SK-N-SH treated with all-trans-retinoic acid at 6 μM for 48 hours (cell line): ENCODE results near the gene OSBPL3.

Experiments
- ATAC-seq: fragments of 200-7000 bp; cut with Tn5 transposase; 3 replicates; pipeline ENCODE4 v1.9.1; 2020; ENCODE audit warnings: mild to moderate bottlenecking, moderate library complexity
- ARNTL ChIP-seq: fragments of 450-650 bp; formaldehyde crosslinking; IDR thresholded peaks from 2 replicates; pipeline ENCODE4 v1.5.0; 2020; ENCODE audit warnings: low read depth, mild to moderate bottlenecking, moderate library complexity, borderline replicate concordance
- BACH2 ChIP-seq: fragments of 250-450 bp; sonication (Bioruptor Pico); IDR thresholded peaks from 2 replicates; pipeline ENCODE4 v1.9.0; 2021; ENCODE audit warnings: mild to moderate bottlenecking, borderline replicate concordance
- CSDC2 ChIP-seq: fragments of 250-450 bp; sonication (Bioruptor Pico); IDR thresholded peaks from 2 replicates; pipeline ENCODE4 v1.5.0; 2020; ENCODE audit warnings: mild to moderate bottlenecking, moderate library complexity
- ESRRG ChIP-seq: fragments of 250-450 bp; sonication (Bioruptor Pico); IDR thresholded peaks from 2 replicates; pipeline ENCODE4 v1.6.1; 2021; ENCODE audit warnings: mild to moderate bottlenecking
- GLIS3 ChIP-seq: fragments of 250-450 bp; sonication (Bioruptor Pico); IDR thresholded peaks from 2 replicates; pipeline ENCODE4 v1.5.0; 2020; ENCODE audit warnings: mild to moderate bottlenecking, moderate library complexity
- ISL1 ChIP-seq: fragments of 250-450 bp; sonication (Bioruptor Pico); IDR thresholded peaks from 2 replicates; pipeline ENCODE4 v2.1.2; 2022; ENCODE audit warnings: mild to moderate bottlenecking, moderate library complexity
- OSR1 ChIP-seq: fragments of 250-450 bp; sonication (Bioruptor Pico); IDR thresholded peaks from 2 replicates; pipeline ENCODE4 v1.8.0; 2022; ENCODE audit warnings: moderate library complexity, mild to moderate bottlenecking, inconsistent platforms
- PPARA ChIP-seq: fragments of 250-450 bp; sonication (Bioruptor Pico); IDR thresholded peaks from 2 replicates; pipeline ENCODE4 v1.5.0; 2020; ENCODE audit warnings: mild to moderate bottlenecking, borderline replicate concordance
- RARB ChIP-seq: fragments of 250-450 bp; sonication (Bioruptor Pico); IDR thresholded peaks from 2 replicates; pipeline ENCODE4 v1.8.0; 2021; ENCODE audit warnings: mild to moderate bottlenecking, moderate library complexity
- SNAI2 ChIP-seq: fragments of 250-450 bp; sonication (Bioruptor Pico); IDR thresholded peaks from 2 replicates; pipeline ENCODE4 v1.5.0; 2020; ENCODE audit warnings: mild to moderate bottlenecking, moderate library complexity
- TCF4 ChIP-seq: fragments of 250-450 bp; sonication (Bioruptor Pico); IDR thresholded peaks from 2 replicates; pipeline ENCODE4 v1.8.0; 2021; ENCODE audit warnings: mild to moderate bottlenecking, moderate library complexity, borderline replicate concordance
- TOX ChIP-seq: fragments of 250-450 bp; sonication (Bioruptor Pico); IDR thresholded peaks from 2 replicates; pipeline ENCODE4 v1.8.0; 2021; ENCODE audit warnings: mild to moderate bottlenecking, moderate library complexity, borderline replicate concordance
- ZC3H10 ChIP-seq: fragments of 250-450 bp; sonication (Bioruptor Pico); IDR thresholded peaks from 2 replicates; pipeline ENCODE4 v1.5.1; 2021; ENCODE audit warnings: mild to moderate bottlenecking, moderate library complexity
- ZFP3 ChIP-seq: fragments of 250-450 bp; sonication (Bioruptor Pico); IDR thresholded peaks from 2 replicates; pipeline ENCODE4 v1.5.0; 2020; ENCODE audit warnings: mild to moderate bottlenecking, moderate library complexity
- ZFP30 ChIP-seq: fragments of 450-650 bp; formaldehyde crosslinking; IDR thresholded peaks from 2 replicates; pipeline ENCODE4 v1.5.0; 2022; ENCODE audit warnings: mild to moderate bottlenecking, moderate library complexity
- ZNF565 ChIP-seq: fragments of 450-650 bp; formaldehyde crosslinking; conservative IDR thresholded peaks from 2 replicates; pipeline ENCODE4 v1.5.0; 2020; ENCODE audit warnings: low read depth, mild to moderate bottlenecking, moderate library complexity
- ZNF70 ChIP-seq: fragments of 450-650 bp; formaldehyde crosslinking; IDR thresholded peaks from 2 replicates; pipeline ENCODE4 v1.5.0; 2020; ENCODE audit warnings: mild to moderate bottlenecking, moderate library complexity
- ZNF8 ChIP-seq: fragments of 450-650 bp; formaldehyde crosslinking; IDR thresholded peaks from 2 replicates; pipeline ENCODE4 v1.5.0; 2020; ENCODE audit warnings: mild to moderate bottlenecking, moderate library complexity
- TF ChIP-seq, protein P1 (sequence below): fragments of 250-450 bp; sonication (Bioruptor Pico); IDR thresholded peaks from 2 replicates; pipeline ENCODE4 v1.8.0; 2020; ENCODE audit warnings: mild to moderate bottlenecking, moderate library complexity, borderline replicate concordance
- TF ChIP-seq, protein P2 (sequence below): fragments of 250-450 bp; sonication (Bioruptor Pico); IDR thresholded peaks from 2 replicates; pipeline ENCODE4 v1.5.1; 2020; ENCODE audit warnings: low read depth, mild to moderate bottlenecking, moderate library complexity
- TF ChIP-seq, protein P3 (sequence below): fragments of 250-450 bp; sonication (Bioruptor Pico); IDR thresholded peaks from 2 replicates; pipeline ENCODE4 v1.5.0; 2020; ENCODE audit warnings: mild to moderate bottlenecking, moderate library complexity
- TF ChIP-seq, protein P4 (sequence below): fragments of 250-450 bp; sonication (Bioruptor Pico); IDR thresholded peaks from 2 replicates; pipeline ENCODE4 v1.5.1; 2021; ENCODE audit warnings: mild to moderate bottlenecking, moderate library complexity
- TF ChIP-seq, protein P5 (sequence below): fragments of 250-450 bp; sonication (Bioruptor Pico); IDR thresholded peaks from 2 replicates; pipeline ENCODE4 v1.8.0; 2021; ENCODE audit warnings: low read depth, mild to moderate bottlenecking, moderate library complexity, borderline replicate concordance

Gene OSBPL3

DNA sequence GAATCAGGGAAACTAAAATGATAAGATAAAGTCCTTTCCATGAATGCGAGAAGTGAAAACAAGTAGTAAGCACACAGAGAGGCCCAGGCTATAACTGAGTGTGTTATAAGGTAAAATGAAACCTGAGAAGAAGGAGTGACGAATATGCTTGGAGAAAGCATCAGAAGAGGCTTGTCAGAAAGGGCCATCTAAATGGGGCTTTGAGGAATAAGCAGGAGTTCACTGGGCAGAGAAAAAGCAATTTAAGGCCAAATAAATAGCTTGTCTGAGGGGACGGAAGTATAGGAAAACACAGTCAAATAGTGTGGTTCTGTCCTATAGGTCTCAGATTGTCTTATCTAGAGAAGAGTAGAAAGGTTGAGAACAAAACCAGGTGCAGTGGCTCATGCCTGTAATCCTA is 163.1 kb downstream of the OSBPL3 start:
- ATAC-seq, result no peak

DNA sequence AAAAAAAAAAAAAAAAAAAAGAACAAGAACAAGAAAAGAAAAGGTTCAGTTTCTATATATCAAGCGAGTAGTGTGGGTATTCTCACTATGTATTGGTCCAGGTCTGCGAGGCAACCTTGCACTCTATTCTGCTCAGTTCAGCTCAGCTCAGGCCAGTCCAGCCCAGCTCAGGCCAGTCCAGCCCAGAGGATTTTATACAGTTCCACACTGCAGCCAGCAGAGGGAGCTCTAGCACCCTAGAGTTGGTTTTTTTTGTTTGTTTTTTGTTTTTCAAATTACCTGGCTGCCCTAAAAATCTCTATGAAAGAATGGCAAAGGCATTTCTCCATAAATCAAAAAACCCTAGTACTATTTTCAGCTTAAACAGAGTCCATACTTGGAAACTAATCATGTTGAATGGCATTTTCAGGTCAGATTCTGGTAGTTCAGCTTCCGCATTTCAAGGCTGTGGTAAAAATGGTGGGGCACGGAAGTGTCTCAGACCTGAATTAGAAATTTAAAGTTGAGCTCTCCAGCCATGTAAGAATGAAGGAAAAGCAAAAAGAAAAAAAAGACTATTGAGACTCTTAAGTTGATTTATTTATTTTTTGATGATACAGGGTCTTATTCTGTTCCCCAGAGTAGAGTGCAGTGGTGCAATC is 167.6 kb downstream of the OSBPL3 start:
- no peak for TF ChIP-seq BACH2 (CRISPR knock-in tag)
- TF ChIP-seq TOX, result no peak
- TF ChIP-seq RARB (CRISPR knock-in tag), result no peak
- TF ChIP-seq CSDC2 (CRISPR knock-in tag), result no peak
- TF ChIP-seq ZNF70, result no peak
- no peak for TF ChIP-seq SNAI2
- TF ChIP-seq ISL1 (CRISPR knock-in tag), result no peak
- no peak for TF ChIP-seq ZFP30
- TF ChIP-seq GLIS3 (CRISPR knock-in tag), result no peak
- TF ChIP-seq, protein P1, sequence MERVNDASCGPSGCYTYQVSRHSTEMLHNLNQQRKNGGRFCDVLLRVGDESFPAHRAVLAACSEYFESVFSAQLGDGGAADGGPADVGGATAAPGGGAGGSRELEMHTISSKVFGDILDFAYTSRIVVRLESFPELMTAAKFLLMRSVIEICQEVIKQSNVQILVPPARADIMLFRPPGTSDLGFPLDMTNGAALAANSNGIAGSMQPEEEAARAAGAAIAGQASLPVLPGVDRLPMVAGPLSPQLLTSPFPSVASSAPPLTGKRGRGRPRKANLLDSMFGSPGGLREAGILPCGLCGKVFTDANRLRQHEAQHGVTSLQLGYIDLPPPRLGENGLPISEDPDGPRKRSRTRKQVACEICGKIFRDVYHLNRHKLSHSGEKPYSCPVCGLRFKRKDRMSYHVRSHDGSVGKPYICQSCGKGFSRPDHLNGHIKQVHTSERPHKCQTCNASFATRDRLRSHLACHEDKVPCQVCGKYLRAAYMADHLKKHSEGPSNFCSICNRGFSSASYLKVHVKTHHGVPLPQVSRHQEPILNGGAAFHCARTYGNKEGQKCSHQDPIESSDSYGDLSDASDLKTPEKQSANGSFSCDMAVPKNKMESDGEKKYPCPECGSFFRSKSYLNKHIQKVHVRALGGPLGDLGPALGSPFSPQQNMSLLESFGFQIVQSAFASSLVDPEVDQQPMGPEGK (CRISPR knock-in tag), result no peak
- no peak for TF ChIP-seq TCF4
- TF ChIP-seq ARNTL (CRISPR knock-in tag), result no peak
- TF ChIP-seq ZC3H10 (CRISPR knock-in tag), result no peak
- TF ChIP-seq PPARA (CRISPR knock-in tag), result no peak
- no peak for TF ChIP-seq ZNF8 (CRISPR knock-in tag)
- TF ChIP-seq, protein P2, sequence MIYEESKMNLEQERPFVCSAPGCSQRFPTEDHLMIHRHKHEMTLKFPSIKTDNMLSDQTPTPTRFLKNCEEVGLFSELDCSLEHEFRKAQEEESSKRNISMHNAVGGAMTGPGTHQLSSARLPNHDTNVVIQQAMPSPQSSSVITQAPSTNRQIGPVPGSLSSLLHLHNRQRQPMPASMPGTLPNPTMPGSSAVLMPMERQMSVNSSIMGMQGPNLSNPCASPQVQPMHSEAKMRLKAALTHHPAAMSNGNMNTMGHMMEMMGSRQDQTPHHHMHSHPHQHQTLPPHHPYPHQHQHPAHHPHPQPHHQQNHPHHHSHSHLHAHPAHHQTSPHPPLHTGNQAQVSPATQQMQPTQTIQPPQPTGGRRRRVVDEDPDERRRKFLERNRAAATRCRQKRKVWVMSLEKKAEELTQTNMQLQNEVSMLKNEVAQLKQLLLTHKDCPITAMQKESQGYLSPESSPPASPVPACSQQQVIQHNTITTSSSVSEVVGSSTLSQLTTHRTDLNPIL, result no peak
- no peak for TF ChIP-seq ESRRG (CRISPR knock-in tag)
- TF ChIP-seq, protein P3, sequence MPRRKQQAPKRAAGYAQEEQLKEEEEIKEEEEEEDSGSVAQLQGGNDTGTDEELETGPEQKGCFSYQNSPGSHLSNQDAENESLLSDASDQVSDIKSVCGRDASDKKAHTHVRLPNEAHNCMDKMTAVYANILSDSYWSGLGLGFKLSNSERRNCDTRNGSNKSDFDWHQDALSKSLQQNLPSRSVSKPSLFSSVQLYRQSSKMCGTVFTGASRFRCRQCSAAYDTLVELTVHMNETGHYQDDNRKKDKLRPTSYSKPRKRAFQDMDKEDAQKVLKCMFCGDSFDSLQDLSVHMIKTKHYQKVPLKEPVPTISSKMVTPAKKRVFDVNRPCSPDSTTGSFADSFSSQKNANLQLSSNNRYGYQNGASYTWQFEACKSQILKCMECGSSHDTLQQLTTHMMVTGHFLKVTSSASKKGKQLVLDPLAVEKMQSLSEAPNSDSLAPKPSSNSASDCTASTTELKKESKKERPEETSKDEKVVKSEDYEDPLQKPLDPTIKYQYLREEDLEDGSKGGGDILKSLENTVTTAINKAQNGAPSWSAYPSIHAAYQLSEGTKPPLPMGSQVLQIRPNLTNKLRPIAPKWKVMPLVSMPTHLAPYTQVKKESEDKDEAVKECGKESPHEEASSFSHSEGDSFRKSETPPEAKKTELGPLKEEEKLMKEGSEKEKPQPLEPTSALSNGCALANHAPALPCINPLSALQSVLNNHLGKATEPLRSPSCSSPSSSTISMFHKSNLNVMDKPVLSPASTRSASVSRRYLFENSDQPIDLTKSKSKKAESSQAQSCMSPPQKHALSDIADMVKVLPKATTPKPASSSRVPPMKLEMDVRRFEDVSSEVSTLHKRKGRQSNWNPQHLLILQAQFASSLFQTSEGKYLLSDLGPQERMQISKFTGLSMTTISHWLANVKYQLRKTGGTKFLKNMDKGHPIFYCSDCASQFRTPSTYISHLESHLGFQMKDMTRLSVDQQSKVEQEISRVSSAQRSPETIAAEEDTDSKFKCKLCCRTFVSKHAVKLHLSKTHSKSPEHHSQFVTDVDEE (CRISPR knock-in tag), result no peak
- TF ChIP-seq, all 23 proteins: peak for 0
- ATAC-seq, result peak; percentile 95

More for the DNA sequence above, 163.1 kb downstream of the OSBPL3 start:
- no peak for TF ChIP-seq OSR1 (CRISPR knock-in tag)
- peak; percentile 97 for TF ChIP-seq ZFP3 (CRISPR knock-in tag)

DNA sequence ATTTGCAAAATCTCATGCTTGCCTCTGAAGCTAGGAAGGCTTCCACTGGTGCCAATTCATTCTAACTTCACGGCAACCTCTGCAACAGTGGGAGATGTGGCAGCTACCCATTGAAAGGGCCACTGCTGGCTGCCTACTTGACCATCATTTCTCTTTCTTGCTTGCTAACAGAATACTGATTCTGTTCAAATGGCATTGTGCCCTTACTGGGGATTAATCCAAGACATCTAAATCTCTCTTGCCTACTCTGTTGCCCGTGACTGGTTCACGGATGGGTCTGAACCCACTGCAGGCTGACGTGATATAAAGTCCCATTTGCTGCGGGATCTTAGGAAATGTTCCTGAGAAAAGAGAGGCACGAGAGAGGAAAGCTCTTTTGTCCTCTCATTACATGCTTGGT is 171.5 kb downstream of the OSBPL3 start:
- no peak for ATAC-seq
- TF ChIP-seq PPARA (CRISPR knock-in tag), result no peak
- no peak for TF ChIP-seq ZC3H10 (CRISPR knock-in tag)
- TF ChIP-seq ARNTL (CRISPR knock-in tag), result no peak
- TF ChIP-seq ZNF70, result no peak
- TF ChIP-seq ZFP3 (CRISPR knock-in tag), result no peak
- TF ChIP-seq, protein P4, sequence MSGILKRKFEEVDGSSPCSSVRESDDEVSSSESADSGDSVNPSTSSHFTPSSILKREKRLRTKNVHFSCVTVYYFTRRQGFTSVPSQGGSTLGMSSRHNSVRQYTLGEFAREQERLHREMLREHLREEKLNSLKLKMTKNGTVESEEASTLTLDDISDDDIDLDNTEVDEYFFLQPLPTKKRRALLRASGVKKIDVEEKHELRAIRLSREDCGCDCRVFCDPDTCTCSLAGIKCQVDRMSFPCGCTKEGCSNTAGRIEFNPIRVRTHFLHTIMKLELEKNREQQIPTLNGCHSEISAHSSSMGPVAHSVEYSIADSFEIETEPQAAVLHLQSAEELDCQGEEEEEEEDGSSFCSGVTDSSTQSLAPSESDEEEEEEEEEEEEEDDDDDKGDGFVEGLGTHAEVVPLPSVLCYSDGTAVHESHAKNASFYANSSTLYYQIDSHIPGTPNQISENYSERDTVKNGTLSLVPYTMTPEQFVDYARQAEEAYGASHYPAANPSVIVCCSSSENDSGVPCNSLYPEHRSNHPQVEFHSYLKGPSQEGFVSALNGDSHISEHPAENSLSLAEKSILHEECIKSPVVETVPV (CRISPR knock-in tag), result no peak
- no peak for TF ChIP-seq ESRRG (CRISPR knock-in tag)
- TF ChIP-seq, protein P5, sequence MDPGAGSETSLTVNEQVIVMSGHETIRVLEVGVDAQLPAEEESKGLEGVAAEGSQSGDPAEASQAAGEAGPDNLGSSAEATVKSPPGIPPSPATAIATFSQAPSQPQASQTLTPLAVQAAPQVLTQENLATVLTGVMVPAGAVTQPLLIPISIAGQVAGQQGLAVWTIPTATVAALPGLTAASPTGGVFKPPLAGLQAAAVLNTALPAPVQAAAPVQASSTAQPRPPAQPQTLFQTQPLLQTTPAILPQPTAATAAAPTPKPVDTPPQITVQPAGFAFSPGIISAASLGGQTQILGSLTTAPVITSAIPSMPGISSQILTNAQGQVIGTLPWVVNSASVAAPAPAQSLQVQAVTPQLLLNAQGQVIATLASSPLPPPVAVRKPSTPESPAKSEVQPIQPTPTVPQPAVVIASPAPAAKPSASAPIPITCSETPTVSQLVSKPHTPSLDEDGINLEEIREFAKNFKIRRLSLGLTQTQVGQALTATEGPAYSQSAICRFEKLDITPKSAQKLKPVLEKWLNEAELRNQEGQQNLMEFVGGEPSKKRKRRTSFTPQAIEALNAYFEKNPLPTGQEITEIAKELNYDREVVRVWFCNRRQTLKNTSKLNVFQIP (CRISPR knock-in tag), result no peak
- TF ChIP-seq ZFP30, result no peak
- TF ChIP-seq TCF4, result no peak
- TF ChIP-seq, protein P3 (CRISPR knock-in tag), result no peak
- TF ChIP-seq TOX, result no peak
- no peak for TF ChIP-seq ISL1 (CRISPR knock-in tag)
- TF ChIP-seq CSDC2 (CRISPR knock-in tag), result no peak
- TF ChIP-seq ZNF565 (CRISPR knock-in tag), result no peak
- TF ChIP-seq OSR1 (CRISPR knock-in tag), result no peak
- no peak for TF ChIP-seq RARB (CRISPR knock-in tag)
- TF ChIP-seq SNAI2, result no peak
- TF ChIP-seq, protein P2, result no peak
